AG04449 (cell line): ENCODE results near the gene MROH9.
"Not testable (repeated sequence)": the region's sequence is repeated elsewhere in the genome, so short reads cannot be mapped to it uniquely, and the experiment has no call there.

Experiments
- CTCF ChIA-PET: fragments of 350-600 bp; formaldehyde crosslinking; extraction: SDS; loops from one replicate; lab custom pipeline; 2021; ENCODE audit warnings: antibody characterized with exemption; lab: Yijun Ruan, JAX
- POLR2A ChIA-PET: fragments of 400-600, 350-600 bp; formaldehyde crosslinking; extraction: SDS; loops from one replicate; lab custom pipeline; 2020; ENCODE audit warnings: antibody characterized with exemption, inconsistent platforms; lab: Yijun Ruan, JAX
- DNase-seq: peaks from one replicate; pipeline ENCODE4 v3.0.0-alpha.2; 2010; ENCODE audit warnings: low read depth, low spot score
- H3K4me3 ChIP-seq: 2 replicates; pipeline ENCODE4 v1.5.1; 2011; ENCODE audit warnings: low read depth, mild to moderate bottlenecking, control low read depth, low read length
- TF ChIP-seq, protein P1 (sequence below): IDR thresholded peaks from one replicate; pipeline ENCODE4 v1.5.1; 2011; ENCODE audit warnings: mild to moderate bottlenecking, moderate library complexity, low read length, control low read depth, inconsistent platforms; ENCODE audit not compliant: insufficient read depth; ENCODE audit errors: missing control alignments

The MROH9 gene

DNA sequence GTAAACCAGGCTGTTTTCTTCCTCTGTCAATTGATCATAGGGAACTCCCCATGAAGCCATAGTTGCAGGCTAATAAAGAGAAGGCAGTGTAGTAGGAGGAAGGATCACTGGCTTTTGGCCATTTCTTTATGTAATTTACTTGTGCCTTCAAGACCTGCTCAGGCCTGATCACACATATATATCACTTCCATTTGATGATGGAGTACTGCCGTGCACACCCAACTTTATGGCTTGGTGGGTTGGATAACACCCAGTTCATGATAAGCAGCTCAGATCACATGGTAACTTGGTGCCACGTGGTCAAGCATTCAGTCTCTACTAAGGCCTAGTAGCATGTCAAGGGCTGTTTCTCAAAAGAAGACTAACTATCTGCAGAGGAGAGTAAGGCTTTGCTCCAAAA lies 4.1 kb downstream of the MROH9 start:
- ChIA-PET CTCF (interaction anchor here (1.3 kb wide), 1 partner anchor 10 kb away, joined by 7 read pairs; no protein-coding TSS in a partner anchor), POLR2A (no interaction called here)
- no peak for DNase-seq
- no peak overlapping the region for H3K4me3 ChIP-seq
- TF ChIP-seq, protein P1, sequence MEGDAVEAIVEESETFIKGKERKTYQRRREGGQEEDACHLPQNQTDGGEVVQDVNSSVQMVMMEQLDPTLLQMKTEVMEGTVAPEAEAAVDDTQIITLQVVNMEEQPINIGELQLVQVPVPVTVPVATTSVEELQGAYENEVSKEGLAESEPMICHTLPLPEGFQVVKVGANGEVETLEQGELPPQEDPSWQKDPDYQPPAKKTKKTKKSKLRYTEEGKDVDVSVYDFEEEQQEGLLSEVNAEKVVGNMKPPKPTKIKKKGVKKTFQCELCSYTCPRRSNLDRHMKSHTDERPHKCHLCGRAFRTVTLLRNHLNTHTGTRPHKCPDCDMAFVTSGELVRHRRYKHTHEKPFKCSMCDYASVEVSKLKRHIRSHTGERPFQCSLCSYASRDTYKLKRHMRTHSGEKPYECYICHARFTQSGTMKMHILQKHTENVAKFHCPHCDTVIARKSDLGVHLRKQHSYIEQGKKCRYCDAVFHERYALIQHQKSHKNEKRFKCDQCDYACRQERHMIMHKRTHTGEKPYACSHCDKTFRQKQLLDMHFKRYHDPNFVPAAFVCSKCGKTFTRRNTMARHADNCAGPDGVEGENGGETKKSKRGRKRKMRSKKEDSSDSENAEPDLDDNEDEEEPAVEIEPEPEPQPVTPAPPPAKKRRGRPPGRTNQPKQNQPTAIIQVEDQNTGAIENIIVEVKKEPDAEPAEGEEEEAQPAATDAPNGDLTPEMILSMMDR: no peak

DNA sequence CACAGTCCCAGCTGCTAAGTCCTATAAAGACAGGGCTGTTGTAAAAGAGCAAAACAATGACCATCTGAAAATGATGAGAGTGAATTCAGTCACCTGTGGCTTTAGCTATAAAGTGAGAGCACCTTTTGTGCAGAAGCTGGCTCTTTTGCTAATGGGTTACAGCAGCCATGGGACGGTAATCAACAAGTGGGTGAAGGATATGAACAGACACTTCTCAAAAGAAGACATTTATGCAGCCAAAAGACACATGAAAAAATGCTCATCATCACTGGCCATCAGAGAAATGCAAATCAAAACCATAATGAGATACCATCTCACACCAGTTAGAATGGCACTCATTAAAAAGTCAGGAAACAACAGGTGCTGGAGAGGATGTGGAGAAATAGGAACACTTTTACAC lies 16.4 kb downstream of the MROH9 start:
- POLR2A ChIA-PET, DNase-seq, H3K4me3 ChIP-seq: not testable (repeated sequence)
- CTCF ChIA-PET: interaction anchor here (2.1 kb wide), 1 partner anchor 15 kb away, joined by 6 read pairs; no protein-coding TSS in a partner anchor

DNA sequence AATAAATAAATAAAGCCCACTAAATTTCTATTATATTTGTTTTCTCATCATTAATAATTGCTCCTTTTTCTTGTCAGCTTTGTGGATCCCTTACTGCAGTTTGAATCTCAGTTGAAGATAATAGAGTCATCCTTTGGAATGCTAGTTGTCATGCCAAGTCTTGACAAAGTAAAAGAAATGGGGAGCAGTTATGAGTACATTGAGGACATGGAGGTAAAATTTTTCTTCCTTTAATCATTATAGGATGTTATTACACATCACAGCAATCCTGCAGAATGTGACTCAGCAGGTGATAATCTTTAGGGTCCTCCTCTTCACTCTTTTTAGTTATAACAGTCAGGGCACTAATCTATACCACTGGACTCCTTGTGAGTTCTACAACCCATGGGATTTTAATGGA lies 24.1 kb downstream of the MROH9 start:
- POLR2A ChIA-PET: no interaction called here
- TF ChIP-seq, protein P1: no peak
- no peak overlapping the region for H3K4me3 ChIP-seq
- CTCF ChIA-PET: interaction anchor here (0.9 to 2.6 kb wide), 3 partner anchors 8 to 267 kb away, joined by 4 to 6 read pairs (median 6); no protein-coding TSS in a partner anchor
- DNase-seq: no peak

DNA sequence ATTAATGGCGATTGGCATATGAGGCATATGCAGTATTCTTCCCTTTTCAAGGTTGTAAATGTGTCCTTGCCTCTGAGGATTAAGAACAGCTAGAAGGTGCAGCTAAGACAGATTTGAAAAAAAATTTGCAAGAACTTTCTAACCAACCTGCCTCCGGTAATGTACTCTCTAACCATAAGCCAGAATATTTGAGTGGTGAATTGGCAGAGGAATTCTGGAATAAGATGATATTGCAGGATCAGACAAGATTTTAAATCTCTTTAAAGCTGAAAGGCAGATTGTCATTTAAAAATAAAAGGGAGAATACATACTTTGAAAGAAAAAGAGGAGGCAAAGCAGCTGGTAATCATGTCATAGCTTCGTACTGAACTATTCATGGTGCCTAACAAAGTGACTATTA lies 29.2 kb downstream of the MROH9 start:
- TF ChIP-seq, protein P1: no peak
- CTCF ChIA-PET: interaction anchor here (0.7 to 11.0 kb wide), 3 partner anchors 38 to 349 kb away, joined by 3 to 160 read pairs (median 5); partner anchors contain the start of gene FMO4
- POLR2A ChIA-PET: no interaction called here
- no peak overlapping the region for H3K4me3 ChIP-seq
- no peak for DNase-seq

DNA sequence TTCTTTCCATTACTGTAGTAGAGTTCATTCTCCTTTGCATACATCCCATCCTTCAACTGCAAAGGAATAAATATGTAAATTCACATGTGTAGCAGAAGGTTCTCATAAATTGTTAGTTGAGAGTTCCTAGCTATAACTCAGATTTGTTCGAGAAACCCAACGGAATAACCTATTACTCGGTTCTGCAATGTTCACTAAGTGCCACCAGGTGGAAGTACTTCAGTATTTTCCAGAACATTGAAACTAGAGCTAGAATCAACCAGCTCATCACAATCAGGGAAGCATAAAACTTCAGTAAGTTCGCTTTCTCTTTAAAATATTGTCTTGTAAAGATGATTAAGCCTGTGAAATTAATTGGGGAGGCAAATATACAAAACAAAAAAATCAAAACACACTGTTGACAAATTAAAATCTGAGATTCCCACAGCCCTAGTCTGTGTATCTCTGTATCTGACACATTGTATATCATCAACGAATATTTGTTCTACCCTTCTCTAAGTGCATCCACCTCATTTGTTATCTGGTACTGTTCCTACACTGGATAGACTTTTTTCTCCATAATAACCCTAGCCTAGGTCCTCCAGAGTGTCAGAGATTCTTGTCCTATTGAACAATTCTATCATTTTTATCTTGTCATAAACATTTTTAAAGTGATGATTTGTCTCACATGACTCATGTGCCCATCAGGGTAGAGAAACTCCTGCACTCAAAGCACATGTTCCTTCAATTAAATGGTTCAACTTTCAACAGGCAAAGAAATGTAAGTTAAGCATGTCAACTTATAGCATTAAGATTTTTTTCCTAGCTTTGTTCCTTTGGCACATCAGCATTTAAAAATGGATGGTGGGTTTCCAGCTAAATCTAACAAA lies 31.9 kb downstream of the MROH9 start:
- POLR2A ChIA-PET: no interaction called here
- TF ChIP-seq, protein P1: peak; percentile 49

DNA sequence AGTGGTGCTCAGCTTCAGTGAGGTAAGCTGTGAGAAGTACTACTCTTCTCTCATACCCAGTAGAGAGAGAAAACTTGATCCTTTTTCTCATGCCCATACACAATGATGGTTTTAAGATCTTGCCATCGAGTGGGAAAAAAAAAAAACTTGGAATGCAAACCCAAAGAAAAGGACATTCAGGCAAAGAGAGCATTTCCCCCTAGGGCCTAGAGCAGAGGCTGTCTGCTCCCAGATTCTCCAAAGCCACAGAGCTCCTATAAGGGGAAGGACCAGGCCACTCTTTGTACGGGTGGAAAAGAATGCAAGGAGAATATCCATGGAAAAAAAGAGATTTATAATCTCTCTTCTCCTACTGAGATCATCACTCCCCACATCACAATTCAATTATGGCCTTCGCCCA lies 34.9 kb downstream of the MROH9 start:
- POLR2A ChIA-PET: interaction anchor here (0.6 kb wide), 1 partner anchor 37 kb away, joined by 3 read pairs; no protein-coding TSS in a partner anchor
- TF ChIP-seq, protein P1: no peak
- H3K4me3 ChIP-seq: no peak overlapping the region
- DNase-seq: no peak
- CTCF ChIA-PET: interaction anchor here (4.9 to 11.0 kb wide), 2 partner anchors 16 to 255 kb away, joined by 25 to 160 read pairs; no protein-coding TSS in a partner anchor

More for the DNA sequence above, 31.9 kb downstream of the MROH9 start:
- no peak overlapping the region for H3K4me3 ChIP-seq
- CTCF ChIA-PET: interaction anchor here (0.7 to 11.0 kb wide), 23 partner anchors 9 to 1032 kb away, joined by 3 to 160 read pairs (median 4); partner anchors contain the start of genes FMO4 and MROH9
- DNase-seq: peak; percentile 14
